GM12872 (cell line): ENCODE measurements around the gene NUP42.

Experiments
- CTCF ChIP-seq: IDR thresholded peaks from 3 replicates; pipeline ENCODE4 v1.5.1; 2011; ENCODE audit warnings: low read depth, mild to moderate bottlenecking, low read length, moderate library complexity; ENCODE audit not compliant: insufficient read depth

The NUP42 gene

GRCh38 chr7:23222439-23223030 is 40.7 kb downstream of the NUP42 start:
- TF ChIP-seq CTCF, result no peak

- TF ChIP-seq CTCF, result no peak
These were observed 45.1 kb downstream of the NUP42 start for GRCh38 chr7:23226844-23227450.

GRCh38 chr7:23228412-23228811 is 46.6 kb downstream of the NUP42 start:
- no peak for TF ChIP-seq CTCF

GRCh38 chr7:23230641-23231101 is 48.8 kb downstream of the NUP42 start:
- TF ChIP-seq CTCF, result no peak

GRCh38 chr7:23232966-23233365 is 51.1 kb downstream of the NUP42 start:
- no peak for TF ChIP-seq CTCF

GRCh38 chr7:23234569-23235296 is 52.9 kb downstream of the NUP42 start:
- TF ChIP-seq CTCF, result no peak

- TF ChIP-seq CTCF, result no peak
These were observed 54.0 kb downstream of the NUP42 start for GRCh38 chr7:23235813-23236221.
